Smooth muscle cell (in vitro differentiated cells): ENCODE results near the gene GNA14. TPM values are rescaled to one million over a fixed set of nuclear protein-coding genes. Genes with fewer than 3 reads are reported as not detected.

Experiments used
- DNase-seq: peaks from one replicate; lab custom pipeline; 2025; ENCODE audit not compliant: unreplicated experiment; lab: John Stamatoyannopoulos, UW
- H2AFZ ChIP-seq: fragments of 200-600 bp; sonication (generic); 2 replicates; pipeline ENCODE4 v1.6.0; 2016; ENCODE audit warnings: antibody characterized with exemption, low read depth, mild to moderate bottlenecking
- H3F3A ChIP-seq: fragments of 200-600 bp; sonication (generic); 2 replicates; pipeline ENCODE4 v1.6.0; 2017; ENCODE audit warnings: antibody characterized with exemption, low read depth
- H3K27ac ChIP-seq: fragments of 200-600 bp; sonication (generic); 2 replicates; pipeline ENCODE4 v1.5.1; 2016; ENCODE audit warnings: low read depth, mild to moderate bottlenecking
- H3K27me3 ChIP-seq: fragments of 200-600 bp; sonication (generic); 2 replicates; pipeline ENCODE4 v1.6.1; 2016; ENCODE audit warnings: low read depth, mild to moderate bottlenecking
- H3K36me3 ChIP-seq: fragments of 200-600 bp; sonication (generic); 2 replicates; pipeline ENCODE4 v1.5.1; 2016; ENCODE audit warnings: low read depth
- H3K4me1 ChIP-seq: fragments of 200-600 bp; sonication (generic); 2 replicates; pipeline ENCODE4 v1.5.1; 2016; ENCODE audit warnings: low read depth
- H3K4me2 ChIP-seq: fragments of 200-600 bp; sonication (generic); 2 replicates; pipeline ENCODE4 v1.6.0; 2016; ENCODE audit warnings: mild to moderate bottlenecking
- H3K4me3 ChIP-seq: fragments of 200-600 bp; sonication (generic); 2 replicates; pipeline ENCODE4 v1.5.1; 2016; ENCODE audit warnings: mild to moderate bottlenecking
- H3K79me2 ChIP-seq: fragments of 200-600 bp; sonication (generic); 2 replicates; pipeline ENCODE4 v1.6.0; 2016; ENCODE audit warnings: low read depth, mild to moderate bottlenecking
- H3K9ac ChIP-seq: fragments of 200-600 bp; sonication (generic); 2 replicates; pipeline ENCODE4 v1.6.0; 2016; ENCODE audit warnings: low read depth
- H3K9me3 ChIP-seq: fragments of 200-600 bp; sonication (generic); replicated peaks from 2 replicates; pipeline ENCODE4 v1.5.1; 2016; ENCODE audit warnings: low read depth
- H4K20me1 ChIP-seq: fragments of 200-600 bp; sonication (generic); 2 replicates; pipeline ENCODE4 v1.6.0; 2016; ENCODE audit warnings: low read depth
- WGBS: methylation state at CpG from one replicate; pipeline ENCODE4 v1.1.7; 2016; ENCODE audit warnings: low lambda C conversion rate; 5-methylcytosine and 5-hydroxymethylcytosine counted together
- polyA plus RNA-seq: library from polyadenylated mRNA; unstranded; fragments of >200 nt; fragmentation: Nextera tagmentation; extraction: Ambion mirVana; gene quantifications from 2 replicates; pipeline ENCODE4 v1.2.1, GENCODE V29; 2016
- total RNA-seq: library from RNA; depleted of rRNA; stranded (reverse); fragments of >200 nt; gene quantifications from 2 replicates; pipeline ENCODE4 v1.2.3, GENCODE V29; 2014
- TF ChIP-seq, protein P1 (sequence below): fragments of 200-600 bp; sonication (generic); IDR thresholded peaks from 2 replicates; pipeline ENCODE4 v1.5.1; 2017; ENCODE audit warnings: borderline replicate concordance, mild to moderate bottlenecking, antibody characterized with exemption; ENCODE audit not compliant: insufficient read depth, poor library complexity, severe bottlenecking

The GNA14 gene
- total and polyA plus RNA-seq, 2 experiments from 2014 or later: 1.6 to 10.2 TPM

- DNase-seq: no peak
- WGBS: 97% methylated on average over 3 of the region's 3 CpGs
- H3K9ac ChIP-seq: no peak overlapping the region
- TF ChIP-seq, protein P1, sequence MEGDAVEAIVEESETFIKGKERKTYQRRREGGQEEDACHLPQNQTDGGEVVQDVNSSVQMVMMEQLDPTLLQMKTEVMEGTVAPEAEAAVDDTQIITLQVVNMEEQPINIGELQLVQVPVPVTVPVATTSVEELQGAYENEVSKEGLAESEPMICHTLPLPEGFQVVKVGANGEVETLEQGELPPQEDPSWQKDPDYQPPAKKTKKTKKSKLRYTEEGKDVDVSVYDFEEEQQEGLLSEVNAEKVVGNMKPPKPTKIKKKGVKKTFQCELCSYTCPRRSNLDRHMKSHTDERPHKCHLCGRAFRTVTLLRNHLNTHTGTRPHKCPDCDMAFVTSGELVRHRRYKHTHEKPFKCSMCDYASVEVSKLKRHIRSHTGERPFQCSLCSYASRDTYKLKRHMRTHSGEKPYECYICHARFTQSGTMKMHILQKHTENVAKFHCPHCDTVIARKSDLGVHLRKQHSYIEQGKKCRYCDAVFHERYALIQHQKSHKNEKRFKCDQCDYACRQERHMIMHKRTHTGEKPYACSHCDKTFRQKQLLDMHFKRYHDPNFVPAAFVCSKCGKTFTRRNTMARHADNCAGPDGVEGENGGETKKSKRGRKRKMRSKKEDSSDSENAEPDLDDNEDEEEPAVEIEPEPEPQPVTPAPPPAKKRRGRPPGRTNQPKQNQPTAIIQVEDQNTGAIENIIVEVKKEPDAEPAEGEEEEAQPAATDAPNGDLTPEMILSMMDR: no peak
- H3K36me3 ChIP-seq: no peaks in the 10 kb centered on the region
- H3K4me2 ChIP-seq: no peak overlapping the region
- no peaks in the 10 kb centered on the region for H3K4me1 ChIP-seq
- H3K9me3 ChIP-seq: no peaks in the 10 kb centered on the region
- no peak overlapping the region for H3K4me3 ChIP-seq
- H4K20me1 ChIP-seq: no peaks in the 10 kb centered on the region
- no peak overlapping the region for H3K27ac ChIP-seq
- H3K79me2 ChIP-seq: no peaks in the 10 kb centered on the region
- no peaks in the 10 kb centered on the region for H3F3A ChIP-seq
- no peak overlapping the region for H2AFZ ChIP-seq
- H3K27me3 ChIP-seq: no peaks in the 10 kb centered on the region
Observed at GRCh38 chr9:77391834-77392233, 256.3 kb downstream of the GNA14 start.

GRCh38 chr9:77386187-77386586 lies 261.9 kb downstream of the GNA14 start:
- Histone ChIP-seq H3K36me3 (no peaks in the 10 kb centered on the region), H3K4me3 (no peak overlapping the region), H3K79me2 (no peaks in the 10 kb centered on the region), H3K4me2 (no peak overlapping the region), H3F3A (no peaks in the 10 kb centered on the region), H3K4me1 (no peaks in the 10 kb centered on the region), H3K9ac (no peak overlapping the region), H2AFZ (no peak overlapping the region), H3K27me3 (no peaks in the 10 kb centered on the region), H4K20me1 (no peaks in the 10 kb centered on the region), H3K27ac (no peak overlapping the region), H3K9me3 (no peaks in the 10 kb centered on the region)
- no peak for DNase-seq
- WGBS: 94% methylated on average over 1 of the region's 1 CpG
- TF ChIP-seq, protein P1: no peak

- H3K79me2 ChIP-seq: no peaks in the 10 kb centered on the region
- H3K4me2 ChIP-seq: no peak overlapping the region
- H3F3A ChIP-seq: no peaks in the 10 kb centered on the region
- no peak overlapping the region for H3K9ac ChIP-seq
- H3K27ac ChIP-seq: no peak overlapping the region
- no peaks in the 10 kb centered on the region for H3K4me1 ChIP-seq
- H3K9me3 ChIP-seq: no peaks in the 10 kb centered on the region
- TF ChIP-seq, protein P1: no peak
- DNase-seq: no peak
- H3K27me3 ChIP-seq: no peaks in the 10 kb centered on the region
- no peak overlapping the region for H3K4me3 ChIP-seq
- H3K36me3 ChIP-seq: no peaks in the 10 kb centered on the region
- H4K20me1 ChIP-seq: no peaks in the 10 kb centered on the region
- no peak overlapping the region for H2AFZ ChIP-seq
Observed at GRCh38 chr9:77384406-77384805, 263.7 kb downstream of the GNA14 start.

DNA sequence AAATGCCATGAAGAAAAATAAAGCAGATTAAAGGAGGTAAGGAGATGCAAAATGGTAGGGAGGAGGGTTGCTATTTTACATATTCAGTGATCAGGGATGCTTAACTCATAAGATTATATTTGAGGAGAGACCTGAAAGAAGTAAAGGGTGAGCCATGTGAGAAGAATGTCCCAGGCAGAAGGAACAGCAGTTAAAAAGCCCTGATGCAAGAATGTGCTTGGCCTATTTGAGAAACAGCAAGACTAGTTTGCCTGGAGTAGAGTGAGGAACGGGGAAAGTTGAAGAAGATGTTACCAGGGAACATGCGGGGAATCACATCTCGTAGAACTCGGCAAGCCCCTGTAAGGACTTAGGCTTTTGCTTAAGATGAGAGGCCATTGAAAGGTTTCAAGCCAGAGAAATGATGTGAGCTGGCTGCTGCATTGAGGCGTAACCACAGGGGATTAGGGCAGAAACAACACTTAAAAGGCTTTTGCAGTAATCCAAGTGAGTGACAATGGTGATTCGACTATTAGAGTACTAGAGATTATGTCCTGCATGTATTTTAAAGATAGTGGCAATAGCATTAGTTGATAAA lies 272.1 kb downstream of the GNA14 start:
- H4K20me1 ChIP-seq: no peaks in the 10 kb centered on the region
- DNase-seq: no peak
- 40% methylated on average over 6 of the region's 6 CpGs for WGBS

More for the DNA sequence above, 272.1 kb downstream of the GNA14 start:
- Histone ChIP-seq H3K27ac (no peak overlapping the region), H3K4me2 (peak overlapping the region; percentile 58), H3K4me1 (peaks cover 18% of the 10 kb centered on the region), H3K79me2 (no peaks in the 10 kb centered on the region), H3K9me3 (no peaks in the 10 kb centered on the region), H3K9ac (no peak overlapping the region), H3K36me3 (no peaks in the 10 kb centered on the region), H3F3A (no peaks in the 10 kb centered on the region), H2AFZ (no peak overlapping the region), H3K27me3 (no peaks in the 10 kb centered on the region), H3K4me3 (no peak overlapping the region)
- TF ChIP-seq, protein P1: no peak
